GDM1 (cell line): ENCODE data around the gene ZBTB5.
"Not testable (repeated sequence)": the region's sequence is repeated elsewhere in the genome, so short reads cannot be mapped to it uniquely, and the experiment has no call there.

Experiments used
- DNase-seq: peaks from one replicate; lab custom pipeline; 2025; lab: John Stamatoyannopoulos, UW

ZBTB5 gene

DNA sequence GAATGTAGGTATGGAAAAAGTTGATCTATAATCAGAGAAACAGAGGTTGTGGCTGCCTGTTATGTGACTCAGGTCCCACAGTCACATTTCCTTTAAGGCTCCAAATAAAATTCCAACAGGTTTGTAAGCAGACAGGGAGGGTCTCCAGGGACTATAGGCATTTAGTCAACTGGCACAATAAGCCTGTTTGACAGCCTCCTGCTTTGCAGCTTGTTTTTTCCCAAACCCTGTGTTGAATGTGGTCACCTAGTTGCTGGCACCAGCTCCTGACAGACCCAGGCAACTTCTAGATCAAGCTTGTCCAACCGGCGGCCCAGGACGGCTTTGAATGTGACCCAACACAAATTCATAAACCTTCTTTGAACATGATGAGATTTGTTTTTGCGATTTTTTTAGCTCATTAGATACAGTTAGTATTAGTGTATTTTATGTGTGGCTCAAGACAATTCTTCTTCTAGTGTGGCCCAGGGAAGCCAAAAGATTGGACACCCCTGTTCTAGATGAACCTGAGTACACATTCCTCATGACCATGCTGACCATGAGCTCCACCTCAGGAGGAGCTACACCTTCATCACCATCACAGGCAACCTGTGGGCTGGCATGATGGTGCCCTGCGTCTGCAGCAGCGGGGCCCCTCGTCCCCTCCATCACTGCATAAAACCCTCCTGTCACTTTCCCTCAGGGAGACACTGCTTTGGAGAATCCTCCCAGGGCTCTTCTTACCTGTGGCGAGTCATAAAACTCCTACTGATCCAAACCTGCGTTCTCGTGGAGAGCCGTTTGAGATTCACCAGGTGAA is 58.4 kb downstream of the ZBTB5 start:
- DNase-seq: no peak

DNA sequence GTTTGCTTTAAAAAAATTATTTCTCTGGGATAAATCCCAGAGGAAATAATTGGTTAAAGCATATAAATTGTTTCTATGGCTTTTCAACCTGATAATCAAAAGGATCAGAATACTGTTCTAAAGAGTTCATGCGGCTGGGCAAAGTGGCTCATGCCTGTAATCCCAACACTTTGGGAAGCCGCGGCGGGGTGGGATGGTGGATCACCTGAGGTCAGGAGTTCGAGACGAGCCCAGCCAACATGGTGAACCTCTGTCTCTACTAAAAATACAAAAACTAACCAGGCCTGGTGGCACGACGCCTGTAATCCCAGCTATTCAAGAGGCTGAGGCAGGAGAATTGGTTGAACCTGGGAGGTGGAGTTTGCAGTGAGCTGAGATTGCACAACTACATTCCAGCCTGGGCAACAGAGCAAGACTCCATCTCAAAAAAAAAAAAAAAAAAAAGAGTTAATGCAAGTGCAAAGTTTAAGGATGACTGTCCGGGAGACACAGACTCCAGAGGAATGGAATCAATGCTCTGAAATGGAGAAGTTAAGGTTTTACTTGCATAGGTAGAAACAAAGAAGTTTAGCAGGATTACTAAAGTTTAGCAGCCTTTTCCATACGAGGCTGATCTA is 59.4 kb downstream of the ZBTB5 start:
- DNase-seq: no peak

DNA sequence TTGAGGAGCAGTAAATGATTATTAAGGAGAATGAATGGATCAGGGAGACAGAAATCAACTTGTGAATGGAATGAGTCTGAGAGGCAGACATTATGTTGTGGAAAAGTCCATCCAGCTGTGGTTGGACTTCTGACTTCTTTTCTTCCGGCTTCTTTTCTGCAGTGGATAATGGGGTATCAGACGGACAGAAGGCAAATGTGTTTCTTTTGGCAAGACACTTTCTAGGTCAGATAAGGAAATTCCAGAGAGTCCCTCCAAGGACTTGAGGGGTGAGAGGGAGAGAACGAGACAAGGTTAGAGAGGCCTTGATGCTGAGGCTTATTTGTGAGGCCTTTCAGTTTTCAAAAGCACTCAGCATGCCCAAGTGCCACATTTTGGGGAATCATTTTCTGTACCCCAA is 59.9 kb downstream of the ZBTB5 start:
- DNase-seq: no peak

DNA sequence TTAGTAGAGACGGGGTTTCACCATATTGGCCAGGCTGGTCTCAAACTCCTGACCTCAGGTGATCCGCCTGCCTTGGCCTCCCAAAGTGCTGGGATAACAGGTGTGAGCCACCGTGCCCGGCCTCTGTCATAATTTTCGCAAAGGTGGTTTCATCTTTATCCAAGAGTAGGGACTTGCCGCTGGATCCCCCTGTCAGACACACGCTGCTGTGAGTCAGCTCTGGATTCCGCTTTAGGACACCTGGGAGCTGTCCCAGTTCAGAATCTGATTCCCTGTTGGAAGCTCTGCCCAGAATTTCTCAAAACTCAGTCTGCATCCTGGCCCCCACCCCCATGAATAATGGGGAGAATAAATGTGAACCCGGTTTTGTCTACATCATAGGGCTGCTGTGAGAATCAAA is 60.7 kb downstream of the ZBTB5 start:
- DNase-seq: no peak

DNA sequence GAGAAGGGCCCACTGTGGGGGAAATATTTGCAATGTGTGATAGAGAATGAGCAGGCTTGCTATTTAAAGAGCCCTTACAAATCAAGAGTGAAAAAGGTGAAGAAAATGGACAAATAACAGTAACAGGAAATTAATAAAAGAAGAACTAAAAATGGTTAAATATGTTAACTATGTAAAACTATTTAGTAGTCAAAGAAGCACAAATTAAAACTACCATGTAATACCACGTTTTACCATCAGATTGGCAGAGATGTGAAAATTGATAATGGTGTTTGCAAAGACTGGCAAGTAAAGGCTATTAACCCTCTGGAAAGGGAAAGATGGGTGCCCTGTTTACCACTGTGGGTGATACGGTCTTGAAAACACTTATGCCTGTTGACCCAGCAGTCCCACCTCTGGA is 65.9 kb downstream of the ZBTB5 start:
- DNase-seq: no peak

DNA sequence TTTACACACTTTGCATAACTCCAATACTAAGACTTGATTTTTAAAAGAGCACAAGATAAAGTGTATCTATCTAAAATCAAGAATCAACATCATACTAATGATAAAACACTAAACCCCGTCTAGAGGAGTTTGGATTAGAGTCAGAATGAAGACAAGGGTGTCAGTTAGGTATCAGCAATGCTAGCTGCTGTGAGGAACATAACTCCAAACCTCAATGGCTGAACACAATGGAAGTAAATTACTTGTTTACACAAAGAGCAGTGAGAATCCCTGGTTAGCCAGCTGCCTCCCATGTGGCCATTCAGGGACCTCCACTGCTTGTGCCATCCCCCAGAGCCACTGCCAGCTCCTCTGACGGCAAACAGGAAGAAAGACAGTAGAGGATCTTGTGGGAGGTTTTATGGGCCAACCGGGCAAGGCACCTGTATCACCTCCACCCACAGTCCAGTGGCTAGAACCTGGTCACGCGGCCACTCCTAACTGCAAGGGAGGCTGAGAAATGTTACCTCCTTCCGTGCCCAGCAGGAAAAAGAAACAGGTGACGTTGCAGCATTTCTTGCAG is 66.7 kb downstream of the ZBTB5 start:
- no peak for DNase-seq

DNA sequence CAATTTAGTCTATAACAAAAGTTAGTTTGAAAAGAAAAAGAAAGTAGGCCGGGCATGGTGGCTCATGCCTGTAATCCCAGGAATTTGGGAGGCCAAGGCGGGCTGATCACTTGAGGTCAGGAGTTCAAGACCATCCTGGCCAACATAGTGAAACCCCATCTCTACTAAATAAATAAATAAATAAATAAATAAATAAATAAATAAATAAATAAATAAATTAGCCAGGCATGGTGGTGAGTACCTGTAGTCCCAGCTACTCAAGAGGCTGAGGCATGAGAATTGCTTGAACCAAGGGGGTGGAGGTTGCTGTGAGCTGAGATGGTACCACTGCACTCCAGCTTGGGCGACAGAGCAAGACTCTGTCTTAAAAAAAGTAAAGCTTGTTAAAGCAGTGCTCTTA is 67.3 kb downstream of the ZBTB5 start:
- not testable (repeated sequence) for DNase-seq

DNA sequence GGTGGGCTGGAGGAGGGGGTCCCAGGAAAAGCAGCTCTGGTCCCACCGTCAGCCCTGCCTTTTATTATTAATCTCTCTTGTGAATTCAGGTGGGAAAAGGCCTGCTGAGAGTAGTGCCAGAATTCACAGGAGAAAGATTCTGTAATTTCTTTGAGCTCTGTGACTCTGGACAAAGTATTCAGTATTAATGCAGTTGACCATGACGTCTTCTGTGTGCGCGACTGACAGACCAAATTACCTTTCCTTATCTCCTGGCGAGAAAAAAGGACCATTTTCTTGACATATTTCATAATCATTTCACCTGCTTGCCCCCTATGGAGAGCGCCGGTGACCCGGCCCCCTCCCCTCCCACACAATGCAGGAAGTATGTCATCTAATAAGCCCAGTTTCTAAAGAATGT is 69.6 kb downstream of the ZBTB5 start:
- DNase-seq: no peak

DNA sequence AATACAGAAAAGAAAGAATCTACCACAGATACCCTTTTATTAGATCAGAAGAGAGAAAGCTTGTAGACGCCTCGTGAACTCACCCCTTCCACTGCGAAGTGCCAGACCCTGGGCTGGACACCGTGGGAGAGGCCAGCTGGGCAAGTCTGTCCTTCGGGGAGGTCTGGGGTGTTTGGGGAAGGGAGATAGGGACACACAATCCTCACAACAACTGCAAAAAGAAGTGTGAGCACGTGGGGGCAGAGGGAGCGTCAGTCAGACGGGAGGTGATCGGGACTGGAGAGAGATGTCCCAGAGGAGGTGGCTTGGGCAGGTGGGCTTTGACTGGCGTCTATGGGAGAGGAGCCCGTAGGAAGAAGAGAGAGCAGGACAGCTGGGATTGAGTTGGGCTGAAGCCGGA is 70.0 kb downstream of the ZBTB5 start:
- no peak for DNase-seq

DNA sequence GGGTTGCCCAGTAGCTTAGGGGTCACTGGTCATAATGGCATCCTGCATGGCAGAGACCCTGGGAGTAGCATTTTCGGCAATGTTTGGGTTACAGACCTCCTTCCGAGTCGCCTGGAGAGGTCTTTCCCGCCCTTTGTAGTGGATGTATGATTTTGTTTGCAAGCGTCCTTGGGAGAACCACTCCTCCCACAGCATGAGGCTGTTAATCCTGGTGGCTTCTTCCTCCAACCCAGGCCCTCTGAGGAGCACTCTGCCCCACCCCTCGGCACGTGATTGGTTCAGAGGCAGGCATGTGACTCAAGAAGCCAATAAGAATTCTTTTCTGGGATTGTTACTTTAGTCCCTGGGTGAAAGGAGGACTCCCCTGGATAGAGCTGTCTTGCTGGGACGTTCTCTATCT is 73.0 kb downstream of the ZBTB5 start:
- no peak for DNase-seq

DNA sequence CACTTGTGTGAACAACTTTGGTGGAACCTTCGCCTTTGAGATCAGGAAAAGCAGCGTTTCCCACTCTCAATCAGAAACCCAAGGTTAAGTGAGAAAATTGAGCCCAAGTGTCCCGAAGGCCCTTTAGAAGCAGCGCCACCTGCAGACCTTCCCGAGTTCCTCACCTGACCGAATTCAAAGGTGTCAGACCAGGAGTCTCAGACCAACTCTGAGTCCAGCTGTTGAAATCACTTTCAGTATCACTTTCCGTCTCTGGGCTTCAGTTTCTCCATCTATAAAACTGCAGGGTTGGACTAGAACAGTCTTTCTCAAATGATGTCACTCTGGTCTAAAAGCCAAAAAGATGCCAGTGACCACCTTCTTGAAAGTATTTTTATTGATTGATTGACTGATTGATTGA is 74.5 kb downstream of the ZBTB5 start:
- no peak for DNase-seq
